Activated naive CD4-positive, alpha-beta T cell (primary cell): ENCODE measurements around the gene SRD5A2.

Experiments used
- DNase-seq, 4 experiments: peaks; one replicate each; lab custom pipeline; 2025; lab: John Stamatoyannopoulos, UW

The SRD5A2 gene

GRCh38 chr2:31580321-31581117 is at the start of gene SRD5A2:
TSS of gene SRD5A2 (minus strand) at chr2:31580938. CDS start at chr2:31580900, 38 bp downstream.
- DNase-seq, result no peak

GRCh38 chr2:31606509-31606908 is 25.8 kb upstream of the SRD5A2 start:
- no peak for DNase-seq

GRCh38 chr2:31598694-31599093 is 18.0 kb upstream of the SRD5A2 start:
- DNase-seq, result no peak

GRCh38 chr2:31586230-31586629 is 5.5 kb upstream of the SRD5A2 start:
- no peak for DNase-seq

GRCh38 chr2:31581124-31581795 is 522 bp upstream of the SRD5A2 start:
- no peak for DNase-seq

GRCh38 chr2:31579996-31580320 is 780 bp downstream of the SRD5A2 start:
- DNase-seq, result no peak

- DNase-seq, result no peak
Observed at GRCh38 chr2:31578316-31578715, 2.4 kb downstream of the SRD5A2 start.

GRCh38 chr2:31577143-31577542 is 3.6 kb downstream of the SRD5A2 start:
- DNase-seq, result no peak

GRCh38 chr2:31568585-31569201 is 12.0 kb downstream of the SRD5A2 start:
- no peak for DNase-seq

- no peak for DNase-seq
Observed at GRCh38 chr2:31567679-31568078, 13.1 kb downstream of the SRD5A2 start.

- DNase-seq, result no peak
Observed at GRCh38 chr2:31563273-31563839, 17.4 kb downstream of the SRD5A2 start.

GRCh38 chr2:31561823-31562222 is 18.9 kb downstream of the SRD5A2 start:
- no peak for DNase-seq

- DNase-seq, result no peak
Observed at GRCh38 chr2:31558401-31559295, 22.1 kb downstream of the SRD5A2 start.

GRCh38 chr2:31556940-31557339 is 23.8 kb downstream of the SRD5A2 start:
- DNase-seq, result no peak

- no peak for DNase-seq
Observed at GRCh38 chr2:31555967-31556706, 24.6 kb downstream of the SRD5A2 start.

- no peak for DNase-seq
Observed at GRCh38 chr2:31553362-31553761, 27.4 kb downstream of the SRD5A2 start.

GRCh38 chr2:31547485-31547884 is 33.3 kb downstream of the SRD5A2 start:
- no peak for DNase-seq

GRCh38 chr2:31541853-31542252 is 38.9 kb downstream of the SRD5A2 start:
- no peak for DNase-seq

GRCh38 chr2:31539505-31539904 is 41.2 kb downstream of the SRD5A2 start:
- no peak for DNase-seq

GRCh38 chr2:31535768-31536167 is 45.0 kb downstream of the SRD5A2 start:
- no peak for DNase-seq

- no peak for DNase-seq
Observed at GRCh38 chr2:31534636-31535035, 46.1 kb downstream of the SRD5A2 start.
